ENCODE measurements around the gene CNTNAP2.
"Not testable (repeated sequence)": the region's sequence is repeated elsewhere in the genome, so short reads cannot be mapped to it uniquely, and the experiment has no call there.

CNTNAP2 gene

DNA sequence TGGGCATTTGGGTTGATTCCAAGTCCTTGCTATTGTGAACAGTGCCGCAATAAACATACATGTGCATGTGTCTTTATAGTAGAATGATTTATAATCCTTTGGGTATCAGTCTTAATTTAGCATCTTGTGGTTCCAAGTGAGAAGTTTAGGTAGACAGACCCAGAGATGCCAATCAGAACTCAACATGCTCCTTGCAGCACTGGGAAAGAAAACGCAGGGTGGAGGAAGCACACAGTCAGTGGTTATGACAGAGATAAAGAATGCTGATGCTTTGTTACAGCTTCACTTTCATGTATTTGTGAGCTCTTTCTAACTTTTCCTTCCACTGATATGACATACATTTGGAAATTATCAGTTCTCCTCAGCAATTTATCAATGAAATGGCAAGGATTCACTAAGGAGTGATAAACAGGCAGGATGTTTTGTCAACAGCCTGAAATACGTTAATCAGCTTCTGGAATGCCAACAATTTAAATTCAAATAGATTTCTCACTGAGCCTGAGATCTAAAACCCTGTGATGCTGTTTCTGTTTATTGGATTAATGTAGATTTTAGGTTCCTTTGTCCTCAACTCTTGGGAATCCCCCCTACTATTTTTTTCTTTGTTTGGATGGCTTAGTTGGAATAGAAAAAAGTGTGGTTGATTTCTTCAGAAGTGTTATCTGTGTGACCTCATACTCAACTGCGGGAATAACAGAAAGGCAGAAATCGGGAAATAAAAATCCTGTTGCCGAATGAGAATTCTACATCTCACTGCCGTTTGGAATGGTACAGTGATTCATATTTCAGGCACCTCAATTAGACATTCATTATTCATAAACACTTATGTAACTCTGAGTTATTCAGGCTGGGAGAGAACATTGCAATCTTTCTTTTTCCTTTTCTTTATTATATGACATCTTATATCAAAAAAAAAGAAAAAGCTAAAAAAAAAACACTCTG, 675.0 kb downstream of the CNTNAP2 start:
- no peak for DNase-seq

DNA sequence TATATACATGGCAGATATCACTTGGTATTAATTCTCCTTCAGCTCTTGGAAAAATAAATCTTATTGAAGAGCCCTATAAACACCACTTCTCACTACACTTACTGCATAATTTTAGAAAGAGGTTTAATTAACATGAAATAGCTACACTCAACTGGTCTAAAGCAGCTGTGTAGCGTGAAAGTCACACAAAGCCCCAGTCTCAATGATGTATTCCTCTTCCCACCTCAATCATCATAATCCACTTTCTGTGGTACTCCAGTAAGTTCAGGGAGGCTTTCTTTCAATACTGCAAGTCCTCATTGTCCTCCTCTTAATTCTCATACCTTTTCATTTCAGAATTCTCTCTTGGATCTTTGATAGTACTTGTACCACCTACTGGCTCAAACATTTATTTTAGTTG, 688.0 kb downstream of the CNTNAP2 start:
- no peak for DNase-seq

DNA sequence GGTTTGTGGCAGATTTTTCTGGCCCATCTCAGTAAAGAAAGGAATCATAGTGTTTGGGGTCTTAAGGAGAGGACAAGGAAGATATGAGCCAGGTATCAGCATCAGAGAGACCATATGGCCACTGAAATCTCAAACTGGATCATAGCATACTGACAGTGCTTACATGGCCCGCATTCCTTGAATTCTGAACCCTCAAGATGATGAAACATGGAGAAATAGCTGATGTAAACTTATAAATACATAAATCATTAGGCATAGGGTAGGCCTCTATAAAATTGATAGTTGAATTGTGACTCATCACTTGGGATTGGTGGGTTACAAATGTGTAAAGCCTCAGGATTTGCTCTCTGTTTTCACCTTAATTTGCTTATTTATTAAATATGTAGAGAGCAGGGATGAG, 688.5 kb downstream of the CNTNAP2 start:
- DNase-seq = no peak

DNA sequence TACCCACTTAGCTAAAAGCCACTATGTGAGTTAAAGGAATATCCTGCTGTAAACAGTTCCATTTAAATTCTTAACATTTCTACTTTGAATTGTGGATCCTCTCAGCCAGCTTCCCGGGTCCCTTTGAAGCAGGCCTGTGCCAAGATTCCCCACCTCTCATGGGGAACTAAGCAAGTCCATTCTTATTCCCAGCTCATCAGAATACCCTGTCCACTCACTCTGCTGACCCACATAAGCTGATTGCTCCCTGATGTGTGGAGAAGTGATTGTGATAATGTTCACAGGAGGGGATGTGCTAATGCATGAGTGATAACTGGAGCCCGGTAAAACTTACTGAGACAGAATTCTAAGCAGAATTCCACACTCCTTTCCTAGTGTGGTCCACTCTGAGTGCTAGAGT, 709.7 kb downstream of the CNTNAP2 start:
- DNase-seq = no peak

DNA sequence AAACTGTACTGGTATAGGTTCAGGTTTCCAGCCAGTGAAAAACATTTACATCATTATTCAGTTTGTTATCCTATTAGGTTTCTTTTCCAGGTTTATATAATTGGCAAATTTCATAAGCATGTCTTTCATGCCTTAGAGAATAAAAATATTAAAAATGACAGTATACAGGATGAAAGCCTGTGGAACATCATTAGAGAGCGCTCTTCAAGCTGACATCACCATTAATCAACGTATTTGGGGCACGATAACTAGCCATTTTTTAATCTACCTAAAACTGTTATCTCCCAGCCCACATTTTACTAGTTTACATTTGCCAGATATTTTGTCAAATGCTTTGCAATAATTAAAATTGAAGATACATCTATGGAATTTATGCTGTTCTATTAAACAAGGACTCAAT, 714.1 kb downstream of the CNTNAP2 start:
- no peak for DNase-seq

DNA sequence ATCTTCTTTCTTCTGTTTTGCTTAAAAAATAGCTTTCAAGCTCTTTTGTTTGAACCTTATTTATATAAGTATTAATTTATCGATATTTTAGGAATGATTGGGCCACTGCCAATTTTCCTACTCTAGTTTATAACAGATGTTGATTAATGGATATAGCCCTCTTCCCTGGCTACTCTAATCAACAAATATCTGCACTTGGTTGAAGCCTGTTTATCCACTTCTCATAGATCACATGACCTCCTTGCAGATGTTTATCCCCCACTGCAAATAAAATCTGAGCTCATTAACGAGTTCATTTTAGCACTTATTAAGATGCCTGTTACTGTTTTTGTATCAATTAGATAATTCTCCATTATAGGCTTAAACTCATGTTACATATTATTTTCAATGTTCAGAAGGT, 715.3 kb downstream of the CNTNAP2 start:
- DNase-seq = no peak

DNA sequence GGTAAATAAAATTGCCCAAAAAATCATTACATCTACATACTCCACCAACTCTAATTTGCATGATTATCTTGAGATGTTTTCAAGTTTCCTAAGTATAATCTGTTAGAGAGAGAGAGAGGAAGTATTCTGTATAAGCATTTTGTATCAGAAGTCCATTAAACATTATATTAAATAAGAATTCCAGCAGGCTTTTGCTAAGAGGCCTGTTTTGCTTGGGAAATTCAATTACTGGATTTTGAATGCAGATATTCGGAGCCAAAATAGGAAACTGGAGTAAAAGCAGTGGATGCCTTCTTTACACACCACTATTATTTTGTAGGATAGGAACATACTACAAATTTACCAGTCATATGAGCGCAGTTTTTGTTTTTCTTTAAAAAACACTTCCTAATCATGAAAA, 727.8 kb downstream of the CNTNAP2 start:
- no peak for DNase-seq

DNA sequence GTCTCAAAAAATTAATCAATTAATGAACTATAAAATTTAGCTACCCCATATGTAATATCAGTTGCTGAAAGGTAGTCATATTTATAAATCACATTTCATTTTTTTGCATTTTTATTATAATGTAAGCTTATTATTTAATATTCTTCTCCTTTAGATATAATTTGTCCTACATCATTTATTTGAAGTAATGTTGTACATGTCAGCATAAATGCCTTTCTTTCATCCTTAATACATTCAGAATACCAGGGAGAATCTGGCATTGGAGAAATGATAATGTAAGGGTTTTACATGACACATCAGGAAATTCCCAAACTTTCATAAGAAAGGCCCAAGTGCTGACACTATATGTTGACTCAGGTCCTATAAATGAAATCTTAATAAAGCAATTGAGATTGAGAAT, 742.1 kb downstream of the CNTNAP2 start:
- DNase-seq = no peak

DNA sequence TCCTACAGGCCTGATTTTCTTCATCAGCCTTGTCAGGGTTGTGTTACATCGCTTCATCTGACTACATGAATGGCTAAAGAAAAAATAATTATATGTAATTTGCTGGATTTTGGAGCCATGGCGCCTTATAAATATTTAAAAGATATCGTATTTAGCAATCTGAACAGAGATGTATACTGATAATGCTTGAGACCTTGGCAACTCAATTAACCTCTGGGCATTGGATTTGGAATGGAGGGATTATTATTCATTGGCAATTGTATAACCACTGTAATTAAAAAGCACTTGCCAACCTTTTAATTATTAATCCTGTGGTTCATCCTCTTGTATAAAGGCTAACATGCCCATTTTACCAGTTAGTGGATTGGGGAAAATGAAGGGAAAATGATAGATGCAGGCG, 745.1 kb downstream of the CNTNAP2 start:
- no peak for DNase-seq

DNA sequence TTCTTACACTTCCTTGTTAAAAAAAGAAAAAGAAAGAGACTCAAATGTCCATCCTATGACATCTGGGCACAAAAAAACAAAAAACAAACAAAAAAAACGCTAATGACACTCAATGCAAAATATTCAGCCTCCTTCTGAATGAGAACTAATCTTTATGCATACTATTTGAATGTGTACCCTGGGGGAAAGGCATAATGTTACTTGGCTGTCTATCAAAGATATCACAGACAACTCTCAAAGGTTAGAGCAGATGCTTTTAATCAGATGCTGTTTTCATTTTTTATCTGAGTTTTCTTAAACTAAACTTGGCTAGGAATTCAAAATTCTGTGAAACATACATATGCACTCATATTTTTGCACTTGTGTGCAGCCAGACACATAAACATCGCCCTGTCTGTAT, 745.8 kb downstream of the CNTNAP2 start:
- DNase-seq = no peak

DNA sequence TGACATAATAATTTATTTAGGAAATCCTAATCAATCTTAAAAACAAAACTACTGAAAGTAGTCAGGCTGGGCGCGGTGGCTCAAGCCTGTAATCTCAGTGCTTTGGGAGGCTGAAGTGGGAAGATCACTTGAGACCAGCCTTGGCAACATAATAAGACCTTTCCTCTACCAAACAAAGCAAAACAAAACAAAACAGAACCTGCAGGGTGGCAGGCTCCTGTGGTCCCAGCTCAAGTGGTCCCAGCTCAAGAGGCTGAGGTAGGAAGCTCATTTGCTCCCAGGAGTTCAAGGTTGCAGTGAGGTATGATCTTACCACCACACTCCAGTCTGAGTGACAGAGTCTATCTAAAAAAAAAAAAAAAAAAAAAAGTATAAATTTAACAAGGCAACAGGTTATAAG, 748.0 kb downstream of the CNTNAP2 start:
- DNase-seq = peak; percentile 12

DNA sequence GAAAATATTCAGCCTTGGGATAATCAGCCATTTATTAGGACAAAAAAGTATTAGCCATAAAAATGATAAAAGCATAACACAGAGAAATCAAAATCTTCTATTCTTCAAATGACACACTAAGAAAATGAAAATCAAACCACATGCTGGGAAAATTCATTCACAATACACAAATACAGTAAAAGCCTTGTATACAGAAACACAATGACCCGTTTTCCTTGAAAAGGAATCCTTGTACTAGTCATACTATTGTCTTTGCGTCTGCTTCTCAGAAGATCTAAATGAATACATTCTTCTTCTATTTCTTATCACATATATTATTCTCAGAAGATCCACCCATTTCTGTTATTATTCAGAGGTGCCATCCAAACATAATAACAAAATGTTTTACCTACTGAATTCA, 749.1 kb downstream of the CNTNAP2 start:
- DNase-seq = no peak

DNA sequence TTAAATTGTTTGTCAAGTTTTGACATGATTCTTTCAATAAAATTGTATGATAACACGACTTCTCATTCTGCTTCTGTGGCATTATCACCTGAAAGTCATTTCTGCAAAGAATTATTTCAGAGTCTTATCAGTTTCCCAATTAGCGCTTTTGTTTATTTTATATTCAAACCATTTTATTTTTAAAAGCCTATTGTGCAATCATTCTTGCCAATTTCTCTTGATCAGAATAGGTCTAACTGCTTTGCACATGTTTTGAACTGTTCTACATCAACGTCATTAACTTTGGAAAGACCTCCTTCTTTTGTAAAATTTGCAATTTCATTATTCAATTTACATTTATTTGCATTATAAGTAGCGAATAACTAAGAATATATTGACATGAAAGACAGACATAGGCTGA, 758.1 kb downstream of the CNTNAP2 start:
- DNase-seq = no peak

DNA sequence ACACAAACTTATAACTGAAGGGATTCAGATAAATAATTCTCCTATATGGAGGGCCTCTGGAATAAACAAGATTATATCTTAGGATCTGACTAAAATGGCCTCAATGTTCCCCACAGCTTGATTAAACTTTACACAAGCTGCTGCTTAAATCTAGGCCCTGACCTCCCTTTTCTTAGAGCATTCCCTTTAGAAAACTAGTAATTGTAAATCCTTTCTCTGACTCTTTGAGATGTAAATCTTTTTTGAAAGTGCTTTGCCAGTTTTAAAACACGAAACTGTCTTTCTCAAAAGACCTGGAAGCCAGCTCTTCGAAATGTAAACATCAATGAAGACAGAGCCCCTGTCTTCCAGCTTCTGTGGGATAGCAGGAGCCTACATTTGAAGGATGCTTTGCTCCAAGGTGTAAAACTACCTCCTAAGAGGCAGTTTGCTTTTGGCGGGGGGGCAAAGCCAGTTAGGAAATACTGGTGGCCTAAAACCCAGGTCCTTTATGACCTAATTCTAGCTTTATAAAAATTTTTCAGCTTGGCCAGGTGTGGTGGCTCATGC, 758.7 kb downstream of the CNTNAP2 start:
- no peak for DNase-seq

DNA sequence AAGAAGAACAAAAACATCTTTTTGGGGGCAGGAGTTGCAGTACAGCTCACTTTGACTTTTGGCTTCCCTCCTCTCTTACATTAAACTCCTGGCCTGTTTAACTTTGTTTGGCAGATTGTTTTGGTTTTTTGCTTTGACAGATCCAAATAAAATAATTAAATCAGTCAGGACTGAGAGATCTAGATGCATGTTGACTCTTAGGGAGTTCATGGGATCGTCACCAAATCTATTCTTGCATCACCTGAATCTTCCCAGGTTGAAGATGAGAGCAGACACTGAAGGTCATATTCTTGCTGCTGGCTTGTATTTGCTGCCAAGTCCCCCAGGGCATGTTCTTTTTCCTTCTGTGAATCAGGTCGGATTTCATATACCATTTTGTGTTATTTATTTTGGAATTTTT, 759.4 kb downstream of the CNTNAP2 start:
- no peak for DNase-seq

DNA sequence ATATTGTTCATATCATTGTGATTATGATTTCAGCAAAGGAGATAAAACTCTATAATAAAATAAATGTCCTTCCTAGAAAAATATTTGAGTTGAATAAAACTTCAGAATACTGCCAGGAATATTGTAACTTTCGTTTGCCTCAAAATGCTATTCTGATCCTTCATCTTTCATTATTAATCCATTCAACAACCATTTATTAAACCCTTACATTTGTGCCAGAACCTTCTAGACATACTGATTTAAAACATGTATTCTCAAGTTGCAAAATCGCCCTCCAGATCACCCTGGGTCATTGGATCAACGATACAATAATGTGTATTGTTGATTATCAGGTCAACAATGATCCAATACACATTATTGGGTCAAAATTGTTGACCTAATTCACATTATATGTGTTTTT, 759.8 kb downstream of the CNTNAP2 start:
- no peak for DNase-seq

DNA sequence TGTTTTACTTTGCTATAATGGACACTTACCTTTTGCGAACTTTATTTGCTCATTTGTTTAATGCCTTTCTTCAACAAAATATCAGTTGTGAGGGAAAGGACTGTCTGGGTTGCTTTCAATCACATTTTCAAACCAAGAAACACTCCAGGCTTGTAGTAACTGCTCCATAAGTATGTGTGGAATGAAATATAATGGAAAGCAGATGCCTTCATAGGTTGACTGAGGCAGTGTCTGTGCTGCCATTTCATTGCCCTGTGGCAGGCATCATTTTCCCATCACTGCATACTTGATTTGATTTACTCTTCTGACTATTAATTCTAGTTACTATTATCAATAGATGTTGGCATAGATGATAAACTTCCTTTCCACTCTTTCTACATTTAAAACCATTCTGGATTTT, 762.3 kb downstream of the CNTNAP2 start:
- no peak for DNase-seq

DNA sequence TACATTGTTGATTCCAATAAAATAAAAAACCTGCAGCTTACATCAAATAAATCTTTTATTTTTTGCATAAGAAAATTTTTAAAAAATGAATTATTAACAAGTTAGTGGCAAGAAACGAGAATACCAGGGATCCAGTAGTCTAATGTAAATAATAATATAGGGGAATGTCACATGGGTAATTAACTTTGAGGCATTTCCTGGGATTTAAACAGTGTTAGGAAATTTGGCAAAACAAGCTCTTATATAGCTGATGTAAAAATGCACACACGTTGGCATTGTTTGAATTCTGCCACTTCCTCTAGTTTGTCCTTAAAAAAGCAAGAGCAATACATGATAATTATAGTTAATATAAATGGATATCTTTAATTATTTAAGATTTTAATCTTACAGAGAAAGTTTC, 768.6 kb downstream of the CNTNAP2 start:
- DNase-seq = no peak

DNA sequence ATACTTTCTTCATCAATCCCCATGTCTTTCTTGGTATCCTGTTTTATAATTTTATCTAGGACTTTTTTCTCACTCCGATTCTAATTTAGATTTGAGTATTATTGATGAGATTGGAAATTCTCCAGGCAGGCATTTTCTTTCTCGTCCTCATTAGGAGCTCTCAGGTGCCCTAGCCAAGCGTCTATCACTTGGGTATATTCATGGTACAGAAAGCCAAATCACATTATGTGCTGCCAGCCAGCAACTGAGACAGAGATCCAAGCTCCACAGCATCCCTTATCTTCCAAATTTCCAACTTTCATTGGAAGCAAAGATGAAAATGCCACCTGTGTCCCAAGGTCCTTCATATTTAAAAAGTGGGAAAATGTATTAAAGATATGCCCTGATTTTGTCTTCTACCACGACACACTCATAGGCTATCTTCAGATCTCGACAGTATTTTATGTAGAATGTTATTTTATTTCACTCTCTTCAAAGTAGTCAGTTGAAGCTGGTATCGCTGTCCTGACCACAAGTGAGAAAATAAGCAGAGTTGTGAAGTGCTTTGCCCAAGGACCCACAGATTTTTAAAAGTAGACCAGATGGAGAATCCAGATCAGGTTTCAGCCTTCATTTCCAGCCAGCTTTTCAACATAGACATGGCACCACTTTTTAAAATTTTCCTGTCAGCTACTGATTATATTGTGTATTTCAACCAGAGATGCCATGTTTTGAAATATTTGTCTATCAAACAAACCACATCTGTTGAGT, 773.4 kb downstream of the CNTNAP2 start:
- no peak for DNase-seq

DNA sequence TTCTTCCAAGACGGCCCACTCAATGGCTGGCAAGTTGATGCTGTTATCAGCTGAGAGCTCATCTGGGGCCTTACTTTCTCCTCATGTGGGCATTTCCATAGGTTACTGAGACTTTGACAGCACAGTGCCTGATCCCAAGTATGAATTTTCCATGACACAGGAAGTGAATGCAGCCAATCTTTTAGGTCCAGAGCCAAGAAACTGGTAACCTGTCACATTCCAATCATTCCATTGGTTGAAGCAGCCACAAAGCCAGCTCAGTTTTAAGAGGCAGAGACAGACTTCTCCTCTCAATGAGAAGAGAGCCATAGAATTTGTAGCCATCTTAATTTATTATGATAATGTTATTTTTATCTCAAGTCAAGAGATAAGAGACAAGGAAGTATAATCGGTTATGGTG, 775.5 kb downstream of the CNTNAP2 start:
- no peak for DNase-seq

DNA sequence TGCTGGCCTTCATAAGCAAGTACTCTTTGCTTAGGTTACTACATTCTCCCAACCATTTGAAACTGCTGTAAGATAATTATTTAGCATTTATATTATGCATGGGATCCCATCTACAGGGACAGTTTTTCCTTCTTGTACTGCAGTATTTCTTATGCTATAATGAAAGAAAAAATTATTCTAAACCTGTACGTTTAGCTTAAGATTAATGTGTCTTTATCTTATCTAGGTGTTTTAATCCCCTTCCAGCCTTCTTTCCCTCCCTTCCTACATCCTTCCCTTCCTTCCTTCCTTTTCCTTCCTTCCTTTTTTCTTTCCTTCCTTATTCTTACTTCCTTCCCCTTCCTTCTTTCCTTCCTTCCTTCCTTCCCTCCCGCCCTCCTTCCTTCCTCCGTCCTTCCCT, 778.3 kb downstream of the CNTNAP2 start:
- DNase-seq = no peak

DNA sequence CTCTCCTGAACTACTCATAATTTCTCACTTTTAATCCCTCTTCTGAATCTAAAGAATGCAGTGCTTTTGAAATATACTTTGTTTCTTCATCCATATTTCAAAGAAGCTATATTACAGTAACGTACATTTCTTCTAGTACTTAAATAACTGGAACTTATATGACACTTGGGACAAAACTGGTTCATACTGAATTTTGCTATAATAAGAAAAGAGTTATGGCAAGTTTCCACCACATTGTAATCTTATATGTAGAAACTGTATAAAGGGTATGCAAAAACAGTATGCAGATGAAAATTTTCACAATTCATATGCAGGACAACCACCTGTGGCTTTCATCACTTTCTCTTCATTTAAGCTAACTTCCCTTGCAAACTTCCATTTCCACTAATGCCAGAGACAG, 785.7 kb downstream of the CNTNAP2 start:
- DNase-seq = no peak

DNA sequence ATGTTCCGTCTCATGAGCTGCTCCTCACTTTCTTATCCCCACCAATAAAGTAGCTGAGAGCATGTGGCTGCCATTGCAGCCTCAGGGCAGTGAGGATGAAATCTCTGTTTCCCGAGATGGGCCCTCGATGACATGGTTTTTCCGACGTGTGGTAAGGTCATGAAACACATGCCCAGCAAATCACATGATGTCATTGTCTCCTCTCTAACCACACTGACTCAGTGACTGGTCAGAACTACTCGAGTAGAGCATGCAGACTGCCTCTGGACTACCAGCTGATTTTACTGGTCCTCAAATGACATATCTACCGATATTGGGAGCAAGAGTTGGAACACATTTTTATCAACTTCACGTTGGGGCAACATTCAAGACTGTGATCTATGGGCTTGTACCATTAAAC, 786.1 kb downstream of the CNTNAP2 start:
- DNase-seq = no peak

DNA sequence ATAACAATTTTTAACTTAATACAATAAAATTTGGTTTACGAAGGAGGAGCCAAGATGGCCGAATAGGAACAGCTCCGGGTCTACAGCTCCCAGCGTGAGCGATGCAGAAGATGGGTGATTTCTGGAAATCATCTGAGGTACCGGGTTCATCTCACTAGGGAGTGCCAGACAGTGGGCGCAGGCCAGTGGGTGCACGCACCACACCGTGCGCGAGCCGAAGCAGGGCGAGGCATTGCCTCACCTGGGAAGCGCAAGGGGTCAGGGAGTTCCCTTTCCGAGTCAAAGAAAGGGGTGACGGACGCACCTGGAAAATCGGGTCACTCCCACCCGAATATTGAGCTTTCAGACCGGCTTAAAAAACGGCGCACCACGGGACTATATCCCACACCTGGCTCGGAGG, 789.1 kb downstream of the CNTNAP2 start:
- not testable (repeated sequence) for DNase-seq

Measured in NCI-H510A (cell line).